Daoy (cell line): ENCODE results near the gene MARCO. TPM values are rescaled to one million over a fixed set of nuclear protein-coding genes. Genes with fewer than 3 reads are reported as not detected.

Experiments
- DNase-seq: peaks from one replicate; pipeline ENCODE4 v3.0.0-alpha.2; 2015; ENCODE audit warnings: low read depth
- total RNA-seq: library from RNA; depleted of rRNA; stranded (reverse); fragments of >200 nt; shearing (Covaris generic); gene quantifications from 2 replicates; pipeline ENCODE4 v1.2.3, GENCODE V29; 2014; rRNA removed

Gene MARCO
- not detected in 2 replicates for total RNA-seq

- no peak for DNase-seq
These were observed at the start of gene MARCO for GRCh38 chr2:118942031-118942430. Gene MARCO (plus strand): TSS chr2:118942194. CDS start chr2:118942301, 107 bp downstream.

- DNase-seq, result no peak
These were observed 48.9 kb upstream of the MARCO start for GRCh38 chr2:118893100-118893499.

GRCh38 chr2:118902266-118903028 lies 39.5 kb upstream of the MARCO start:
- DNase-seq, result no peak

- DNase-seq, result no peak
These were observed 39.0 kb upstream of the MARCO start for GRCh38 chr2:118903029-118903351.

- no peak for DNase-seq
These were observed 38.2 kb upstream of the MARCO start for GRCh38 chr2:118903551-118904479.

- no peak for DNase-seq
These were observed 36.8 kb upstream of the MARCO start for GRCh38 chr2:118905206-118905605.

GRCh38 chr2:118906186-118906585 lies 35.8 kb upstream of the MARCO start:
- no peak for DNase-seq

GRCh38 chr2:118907759-118908158 lies 34.2 kb upstream of the MARCO start:
- DNase-seq, result no peak

GRCh38 chr2:118909191-118909590 lies 32.8 kb upstream of the MARCO start:
- no peak for DNase-seq

- DNase-seq, result no peak
These were observed 30.7 kb upstream of the MARCO start for GRCh38 chr2:118911166-118911856.

- DNase-seq, result no peak
These were observed 30.1 kb upstream of the MARCO start for GRCh38 chr2:118911936-118912335.

GRCh38 chr2:118913131-118913802 lies 28.7 kb upstream of the MARCO start:
- no peak for DNase-seq

- peak; percentile 19 for DNase-seq
These were observed 28.0 kb upstream of the MARCO start for GRCh38 chr2:118913803-118914645.

- DNase-seq, result no peak
These were observed 27.1 kb upstream of the MARCO start for GRCh38 chr2:118914721-118915453.

- no peak for DNase-seq
These were observed 24.0 kb upstream of the MARCO start for GRCh38 chr2:118918017-118918416.

- no peak for DNase-seq
These were observed 20.3 kb upstream of the MARCO start for GRCh38 chr2:118921646-118922045.

- no peak for DNase-seq
These were observed 19.7 kb upstream of the MARCO start for GRCh38 chr2:118922254-118922653.

- no peak for DNase-seq
These were observed 18.6 kb upstream of the MARCO start for GRCh38 chr2:118923371-118923770.

GRCh38 chr2:118925476-118925875 lies 16.5 kb upstream of the MARCO start:
- DNase-seq, result no peak

GRCh38 chr2:118925981-118926380 lies 16.0 kb upstream of the MARCO start:
- no peak for DNase-seq
